Eye (tissue), 1 donor: ENCODE measurements around the gene LDHA.
A peak's percentile ranks its signal among the peaks of the same experiment; 100 is the strongest.

Experiments used
- DNase-seq: peaks from one replicate; pipeline ENCODE4 v3.0.0-alpha.2; 2015

Gene LDHA

GRCh38 chr11:18394275-18394927 lies at the start of gene LDHA:
Gene LDHA, plus strand, starts transcription at chr11:18394563. Its CDS starts 2,280 bp downstream, at chr11:18396843.
- peak; percentile 97 for DNase-seq

GRCh38 chr11:18347471-18348125 lies 46.8 kb upstream of the LDHA start:
- DNase-seq, result peak; percentile 10

DNA sequence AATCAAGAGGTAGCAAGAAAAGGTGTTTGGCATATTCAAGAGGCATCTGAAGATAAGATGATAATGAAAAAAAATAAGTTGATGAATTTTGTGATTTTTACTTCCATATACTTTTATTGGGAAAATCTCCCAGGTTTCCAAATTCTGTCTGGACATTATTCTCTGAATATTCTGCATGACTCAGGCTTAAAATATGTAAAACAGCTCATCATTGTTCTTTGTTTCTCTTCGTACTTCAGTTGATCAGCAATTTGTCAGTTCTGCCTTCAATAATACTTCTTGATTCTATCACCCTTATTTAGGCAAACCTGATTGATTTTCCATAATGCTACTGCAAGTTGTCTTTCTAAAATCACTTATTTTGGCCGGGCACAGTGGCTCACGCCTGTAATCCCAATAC lies 41.8 kb upstream of the LDHA start:
- no peak for DNase-seq

- DNase-seq, result no peak
Measured at GRCh38 chr11:18358646-18359045, 35.7 kb upstream of the LDHA start.

DNA sequence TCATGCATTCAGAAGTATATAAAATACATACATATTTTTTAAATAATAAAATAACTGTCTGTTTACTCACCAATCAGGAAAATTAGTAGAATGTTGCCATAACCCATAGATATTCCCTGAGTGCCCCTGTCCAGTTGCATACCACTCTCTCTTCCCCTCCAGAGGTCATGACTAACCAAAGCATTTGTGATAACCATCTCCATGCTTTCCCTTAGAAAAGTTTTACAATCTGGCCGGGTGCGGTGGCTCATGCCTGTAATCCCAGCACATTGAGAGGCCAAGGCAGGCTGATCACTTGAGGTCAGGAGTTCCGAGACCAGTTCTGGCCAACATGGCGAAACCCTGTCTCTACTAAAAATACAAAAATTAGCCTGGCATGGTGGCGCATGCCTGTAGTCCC lies 33.2 kb upstream of the LDHA start:
- DNase-seq, result no peak

- DNase-seq, result no peak
Measured at GRCh38 chr11:18364495-18365073, 29.8 kb upstream of the LDHA start.

DNA sequence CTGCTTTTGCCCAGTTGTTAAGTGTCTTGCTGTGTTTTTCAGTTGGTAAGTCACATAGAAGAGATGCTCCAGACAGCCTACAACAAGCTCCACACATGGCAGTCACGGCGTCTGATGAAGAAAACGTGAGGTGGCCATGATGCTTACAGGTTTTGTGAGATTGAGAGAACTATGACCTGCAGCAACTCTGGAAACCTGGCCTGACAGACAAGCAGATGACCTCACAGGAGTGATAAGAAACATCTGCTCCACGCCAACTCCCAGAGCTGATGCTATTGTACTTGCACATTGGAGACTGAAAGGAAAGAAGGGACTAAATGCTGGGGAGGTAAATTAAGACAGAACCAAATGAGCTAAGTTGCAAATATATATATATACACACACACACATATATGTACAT lies 28.6 kb upstream of the LDHA start:
- DNase-seq, result no peak

DNA sequence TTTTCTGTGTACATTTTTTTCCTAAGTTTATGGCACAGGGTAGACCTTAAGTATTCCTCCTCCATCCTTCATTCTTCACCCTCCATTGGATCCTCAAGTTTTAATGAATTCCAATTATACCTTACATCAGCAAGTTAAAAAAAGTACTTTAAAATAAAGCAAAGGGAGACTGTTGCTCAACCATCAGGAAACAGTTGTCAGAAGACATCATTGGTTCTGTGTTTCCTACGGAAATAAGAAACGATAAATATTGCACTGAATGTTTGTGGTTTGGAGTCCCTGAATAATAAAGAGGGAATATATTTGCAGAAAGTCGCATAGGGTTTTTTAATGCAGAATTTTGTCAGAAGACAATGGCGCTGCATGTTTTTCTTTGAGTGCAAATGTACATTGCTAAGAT lies 28.1 kb upstream of the LDHA start:
- no peak for DNase-seq

DNA sequence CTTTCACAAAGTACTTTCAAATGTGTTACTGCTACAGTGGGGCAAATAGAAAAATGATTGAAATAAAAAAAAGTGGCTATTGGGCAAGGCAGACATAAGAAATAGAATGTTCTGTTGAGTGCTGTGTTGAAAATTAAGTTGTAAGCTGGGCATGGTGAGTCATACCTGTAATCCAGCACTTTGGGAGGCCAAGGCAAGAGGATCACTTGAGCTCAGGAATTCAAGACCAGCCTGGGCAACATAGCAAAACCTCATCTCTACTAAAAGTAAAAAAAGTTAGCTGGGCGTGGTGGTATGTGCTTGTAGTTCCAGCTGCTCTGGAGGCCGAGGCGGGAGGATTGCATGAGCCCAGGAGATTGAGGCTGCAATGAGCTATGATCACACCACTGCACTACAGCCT lies 26.9 kb upstream of the LDHA start:
- DNase-seq, result no peak

DNA sequence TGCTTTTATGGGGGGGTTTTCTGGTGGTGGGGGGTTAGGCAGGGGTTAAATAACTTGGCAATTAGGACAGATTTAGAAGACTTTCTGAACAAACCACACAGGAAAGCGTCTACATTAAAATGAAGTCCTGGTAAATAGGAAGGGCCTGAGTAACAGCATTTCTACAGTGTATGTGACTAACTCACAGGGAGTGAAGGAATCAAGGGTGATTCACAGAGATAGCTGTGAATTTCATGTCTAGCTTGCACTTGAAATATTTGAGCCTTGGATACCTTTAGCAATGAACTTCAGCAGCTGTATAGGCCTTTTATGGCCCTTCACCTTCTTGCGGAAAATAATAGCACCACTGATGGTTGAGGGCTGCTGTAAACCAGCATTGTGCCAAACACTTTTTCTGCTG lies 26.1 kb upstream of the LDHA start:
- no peak for DNase-seq

DNA sequence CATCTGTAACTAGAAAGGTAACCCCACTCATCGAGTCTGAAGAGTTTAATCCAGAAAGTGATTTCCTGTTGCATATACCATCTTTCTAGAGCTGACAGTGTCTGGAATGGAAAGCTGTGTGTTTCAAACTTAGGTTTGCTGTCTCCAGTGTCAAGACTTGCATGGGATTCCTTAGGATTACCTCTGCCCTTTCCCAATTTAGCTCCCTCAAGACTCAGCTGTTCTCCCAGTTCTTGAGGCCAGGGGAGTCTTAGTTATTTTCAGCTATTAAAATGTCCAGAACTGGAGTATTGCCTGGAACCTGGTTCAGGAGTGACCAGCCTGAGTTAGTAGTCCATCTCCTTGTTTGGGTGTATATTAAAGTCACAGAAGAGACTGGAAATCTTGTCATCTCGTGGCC lies 25.0 kb upstream of the LDHA start:
- no peak for DNase-seq

- DNase-seq, result no peak
Measured at GRCh38 chr11:18371279-18371678, 23.1 kb upstream of the LDHA start.

- DNase-seq, result no peak
Measured at GRCh38 chr11:18372201-18372600, 22.2 kb upstream of the LDHA start.

- no peak for DNase-seq
Measured at GRCh38 chr11:18374956-18375355, 19.4 kb upstream of the LDHA start.

DNA sequence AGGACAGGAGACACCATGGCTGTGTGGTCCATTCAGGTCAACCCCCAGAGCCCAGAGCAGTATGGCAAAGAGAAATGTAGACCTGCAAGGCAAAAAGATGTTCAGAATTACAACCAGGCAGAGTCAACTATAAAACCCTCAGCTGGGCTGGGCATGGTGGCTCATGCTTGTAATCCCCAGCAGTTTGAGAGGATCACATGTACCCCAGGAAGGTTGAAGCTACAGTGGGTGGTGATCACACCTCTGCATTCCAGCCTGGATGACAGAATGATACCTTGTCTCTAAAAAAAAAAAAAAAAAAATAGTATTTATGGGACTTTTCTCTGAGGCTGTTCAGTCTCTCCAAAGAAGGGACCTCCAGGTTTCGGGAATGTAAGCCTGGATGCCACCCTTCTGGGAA lies 18.4 kb upstream of the LDHA start:
- DNase-seq, result no peak

- peak; percentile 35 for DNase-seq
Measured at GRCh38 chr11:18379201-18379600, 15.2 kb upstream of the LDHA start.

- DNase-seq, result peak; percentile 67
Measured at GRCh38 chr11:18383388-18384156, 10.8 kb upstream of the LDHA start.

DNA sequence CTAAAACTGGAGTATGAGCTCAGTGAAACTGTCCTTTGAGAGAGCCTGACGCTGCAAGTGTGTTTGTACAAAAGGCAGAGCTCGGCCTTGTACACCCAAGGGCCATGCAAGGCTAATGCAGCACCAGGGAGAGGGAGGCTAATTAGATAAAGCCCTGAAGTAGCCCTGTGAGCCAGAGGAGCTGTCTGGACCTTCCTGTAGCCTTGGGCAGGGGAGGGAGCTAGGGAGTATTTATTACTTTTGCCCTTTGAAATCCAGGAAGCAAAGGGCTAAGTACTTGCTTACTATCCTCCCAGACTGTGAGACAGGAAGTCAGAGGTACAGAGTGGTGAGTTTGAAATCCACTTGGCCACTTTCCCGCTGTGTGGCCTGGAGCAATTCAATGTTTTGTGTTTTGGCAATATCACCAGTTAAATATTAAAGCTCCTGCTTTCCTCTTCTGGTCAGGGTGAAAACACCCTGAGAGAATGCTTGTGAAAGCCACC lies 10.2 kb upstream of the LDHA start:
- peak; percentile 46 for DNase-seq

- DNase-seq, result no peak
Measured at GRCh38 chr11:18390088-18390487, 4.3 kb upstream of the LDHA start.

DNA sequence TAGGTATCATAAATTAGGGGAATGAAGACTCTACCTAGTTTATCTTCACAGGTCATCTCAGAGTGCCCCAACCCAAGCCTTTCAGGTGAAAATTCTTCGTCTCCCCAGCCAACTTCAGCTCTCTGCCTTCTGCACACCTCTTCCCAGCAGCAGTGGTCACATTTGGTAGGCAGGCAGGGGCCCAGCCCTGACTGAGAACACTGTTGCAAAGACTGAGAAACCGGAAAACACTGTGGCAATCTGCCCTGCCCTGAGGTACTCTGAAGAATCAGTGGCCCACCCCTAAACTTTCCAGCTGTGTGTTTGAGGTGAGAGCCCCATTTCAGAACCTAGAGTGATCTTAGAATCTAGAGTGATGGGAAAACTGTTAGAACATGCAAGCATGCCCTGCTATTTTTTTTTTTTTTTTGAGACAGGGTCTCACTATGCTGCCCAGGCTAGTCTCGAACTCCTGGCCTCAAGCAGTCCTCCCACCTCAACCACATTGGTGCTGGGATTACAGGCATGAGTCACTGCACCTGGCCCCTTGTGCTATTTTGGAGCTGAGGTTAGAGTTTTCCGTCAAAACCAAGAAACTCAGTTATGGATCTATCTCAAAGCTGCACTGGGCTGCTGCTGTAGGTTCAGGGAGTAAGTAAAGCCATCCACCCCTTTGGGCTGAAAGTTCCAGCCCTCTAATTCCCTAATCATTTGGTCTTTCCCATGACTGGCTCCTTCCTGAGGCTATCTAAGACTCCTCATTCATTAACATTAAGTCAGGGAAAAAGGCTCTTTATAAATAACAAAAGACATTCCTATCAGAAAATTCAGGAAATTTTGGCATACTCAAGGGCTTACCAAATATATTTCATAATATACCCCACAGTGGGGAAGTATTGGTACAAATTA lies 1.7 kb upstream of the LDHA start:
- no peak for DNase-seq

GRCh38 chr11:18393581-18394274 lies 635 bp upstream of the LDHA start:
- no peak for DNase-seq
